RWPE1 (cell line): ENCODE results near the gene TIMP2.

Source experiments
- CTCF ChIA-PET: fragments of 350-600 bp; sonication (Branson Sonifier 250); formaldehyde crosslinking; extraction: SDS; loops from one replicate; lab custom pipeline; 2021; lab: Yijun Ruan, JAX
- POLR2A ChIA-PET: fragments of 400-600 bp; formaldehyde crosslinking; extraction: SDS; loops from one replicate; lab custom pipeline; 2020; ENCODE audit warnings: antibody characterized with exemption; ENCODE audit not compliant: low non-redundant PET; lab: Yijun Ruan, JAX
- DNase-seq: peaks from one replicate; pipeline ENCODE4 v3.0.0; 2012; ENCODE audit warnings: low spot score
- H3K27ac ChIP-seq: fragments of 450-650 bp; 2 replicates; pipeline ENCODE4 v1.5.1; 2017
- CTCF ChIP-seq: fragments of 450-650 bp; conservative IDR thresholded peaks from 2 replicates; pipeline ENCODE4 v1.5.1; 2017; ENCODE audit warnings: low read depth, mild to moderate bottlenecking

Gene TIMP2

DNA sequence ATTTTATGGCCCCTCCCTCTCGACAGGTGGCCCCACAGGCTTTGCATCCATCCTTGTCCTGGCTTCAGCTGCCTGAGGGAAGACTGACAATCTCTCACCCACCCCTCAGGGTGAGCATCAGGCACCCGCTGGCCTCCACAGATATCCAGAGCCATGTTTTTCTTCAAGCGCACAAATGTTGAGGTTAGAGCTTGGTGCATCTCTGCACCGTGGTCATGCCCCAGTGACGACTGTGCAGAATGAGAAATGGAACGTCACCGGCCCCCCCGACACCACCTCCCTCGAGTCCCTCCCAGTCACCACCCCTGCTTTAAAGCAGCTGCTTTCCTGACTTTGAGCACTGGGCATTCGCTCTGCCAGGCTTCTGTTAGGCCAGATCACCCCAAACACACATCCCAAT lies 19.8 kb upstream of the TIMP2 start:
- ChIA-PET CTCF (no interaction called here), POLR2A (no interaction called here)
- no peak overlapping the region for H3K27ac ChIP-seq
- DNase-seq: no peak
- no peak for TF ChIP-seq CTCF

GRCh38 chr17:78944026-78944425 lies 18.8 kb upstream of the TIMP2 start:
- CTCF ChIA-PET: interaction anchor here (0.6 to 1.0 kb wide), 2 partner anchors 15 to 61 kb away, joined by 3 to 5 read pairs; no protein-coding TSS in a partner anchor
- POLR2A ChIA-PET: interaction anchor here (0.7 kb wide), 1 partner anchor 22 kb away, joined by 7 read pairs; no protein-coding TSS in a partner anchor
- no peak overlapping the region for H3K27ac ChIP-seq
- no peak for TF ChIP-seq CTCF
- DNase-seq: no peak

GRCh38 chr17:78940708-78941107 lies 15.5 kb upstream of the TIMP2 start:
- ChIA-PET POLR2A (no interaction called here), CTCF (interaction anchor here (0.7 to 0.8 kb wide), 2 partner anchors 96 to 97 kb away, joined by 3 read pairs; no protein-coding TSS in a partner anchor)
- DNase-seq: no peak

GRCh38 chr17:78940258-78940657 lies 15.1 kb upstream of the TIMP2 start:
- ChIA-PET CTCF (interaction anchor here (0.7 to 0.8 kb wide), 2 partner anchors 95 to 97 kb away, joined by 3 read pairs; no protein-coding TSS in a partner anchor), POLR2A (no interaction called here)
- no peak for DNase-seq
- TF ChIP-seq CTCF: no peak
- H3K27ac ChIP-seq: peak overlapping the region; percentile 81

More at GRCh38 chr17:78940708-78941107, 15.5 kb upstream of the TIMP2 start:
- no peak for TF ChIP-seq CTCF
- H3K27ac ChIP-seq: no peak overlapping the region

DNA sequence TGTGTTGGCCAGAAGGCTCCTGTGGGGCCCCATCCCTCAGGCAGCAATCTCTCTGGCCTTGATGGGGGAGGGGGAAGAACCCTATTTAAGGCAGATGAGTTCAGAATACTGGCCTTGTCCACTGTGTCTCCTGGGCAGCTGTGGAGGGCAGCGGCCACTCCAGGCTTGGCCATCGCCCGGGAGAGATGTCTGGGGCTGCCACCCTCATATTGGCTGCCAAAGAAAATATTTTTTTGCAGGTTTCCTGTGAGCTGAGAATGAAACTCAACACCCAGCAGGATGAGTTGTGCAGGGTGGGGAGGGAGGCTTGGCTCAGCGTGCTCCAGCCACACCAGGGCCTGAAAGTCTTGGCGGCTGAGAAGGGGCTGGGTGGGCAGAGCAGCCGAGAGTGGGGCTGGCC lies 14.4 kb upstream of the TIMP2 start:
- no peak for TF ChIP-seq CTCF

DNA sequence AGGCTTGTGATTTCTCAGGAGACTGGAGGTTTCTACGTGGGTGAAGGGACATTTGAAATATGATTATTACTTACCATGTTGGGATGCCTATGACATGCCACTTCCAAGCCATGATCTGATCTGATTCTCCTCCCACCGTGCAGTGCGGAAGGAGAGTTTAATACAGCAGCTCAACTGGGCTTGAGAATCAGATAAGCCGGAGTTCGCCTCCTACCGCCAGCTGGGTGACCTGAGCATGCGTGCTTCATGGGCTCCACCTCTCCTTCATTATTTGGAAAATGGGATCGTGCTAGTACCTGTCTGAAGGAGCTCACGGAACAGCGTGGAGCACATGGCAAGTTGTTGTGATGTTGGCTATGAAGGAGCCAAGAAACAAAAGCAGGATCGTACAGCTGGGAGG lies 12.4 kb upstream of the TIMP2 start:
- ChIA-PET POLR2A (interaction anchor here (0.6 kb wide), 1 partner anchor 106 kb away, joined by 6 read pairs; no protein-coding TSS in a partner anchor), CTCF (interaction anchor here (0.6 to 0.7 kb wide), 2 partner anchors 72 to 1432 kb away, joined by 3 to 7 read pairs; no protein-coding TSS in a partner anchor)
- H3K27ac ChIP-seq: 0 out of 2 replicates have a peak overlapping the region, but pooled peaks have one; percentile 0
- no peak for TF ChIP-seq CTCF
- no peak for DNase-seq

More for the DNA sequence above, 14.4 kb upstream of the TIMP2 start:
- POLR2A ChIA-PET: no interaction called here
- H3K27ac ChIP-seq: peak overlapping the region; percentile 81
- no peak for DNase-seq
- CTCF ChIA-PET: no interaction called here
